NCI-H526 treated with DMSO at 0.1 percent for 48 hours (cell line): ENCODE measurements around the gene CPEB4.
A peak's percentile ranks its signal among the peaks of the same experiment; 100 is the strongest.

Experiments
- DNase-seq: peaks from one replicate; lab custom pipeline; 2025; lab: John Stamatoyannopoulos, UW

The CPEB4 gene

DNA sequence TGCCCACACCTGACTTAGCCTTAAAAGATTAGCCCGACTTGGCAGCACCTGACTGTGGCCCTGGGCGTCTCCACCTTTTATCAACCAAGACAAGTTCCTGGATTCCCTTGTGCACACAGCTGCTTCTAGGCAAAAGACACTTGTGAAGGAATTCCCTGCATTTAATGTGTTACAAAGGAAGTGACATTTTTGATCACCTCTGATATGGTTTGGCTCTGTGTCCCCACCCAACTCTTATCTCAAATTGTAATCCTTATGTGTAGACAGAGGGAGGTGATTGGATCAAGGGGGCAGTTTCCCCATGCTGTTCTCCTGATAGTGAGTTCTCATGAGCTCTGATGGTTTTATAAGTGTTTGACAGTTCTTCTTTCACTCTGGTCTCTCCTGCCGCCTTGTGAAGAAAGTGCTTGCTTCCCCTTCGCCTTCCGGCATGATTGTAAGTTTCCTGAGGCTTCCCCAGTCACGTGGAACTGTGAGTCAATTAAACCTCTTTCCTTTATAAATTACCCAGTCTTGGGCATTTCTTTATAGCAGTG, 2.6 kb upstream of the CPEB4 start:
- no peak for DNase-seq

DNA sequence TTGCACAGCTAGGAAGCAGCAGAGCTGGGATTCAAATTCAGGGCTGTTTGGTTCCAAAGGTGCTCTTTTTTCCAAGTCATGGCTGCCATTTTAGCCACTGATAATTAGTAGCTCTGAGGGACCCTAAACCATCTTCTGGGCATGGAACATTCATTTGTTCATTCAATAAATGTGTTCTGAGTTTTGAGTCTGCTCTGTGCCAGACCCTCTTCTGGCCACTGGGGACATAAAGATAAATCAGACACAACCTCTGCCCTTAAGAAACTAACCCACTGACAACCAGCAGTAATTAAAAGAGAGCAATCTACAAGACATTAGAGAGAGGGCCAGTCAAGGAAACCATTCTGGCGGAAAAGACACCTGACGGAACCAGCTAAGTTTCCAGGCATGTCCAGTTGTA, 2.0 kb upstream of the CPEB4 start:
- no peak for DNase-seq

DNA sequence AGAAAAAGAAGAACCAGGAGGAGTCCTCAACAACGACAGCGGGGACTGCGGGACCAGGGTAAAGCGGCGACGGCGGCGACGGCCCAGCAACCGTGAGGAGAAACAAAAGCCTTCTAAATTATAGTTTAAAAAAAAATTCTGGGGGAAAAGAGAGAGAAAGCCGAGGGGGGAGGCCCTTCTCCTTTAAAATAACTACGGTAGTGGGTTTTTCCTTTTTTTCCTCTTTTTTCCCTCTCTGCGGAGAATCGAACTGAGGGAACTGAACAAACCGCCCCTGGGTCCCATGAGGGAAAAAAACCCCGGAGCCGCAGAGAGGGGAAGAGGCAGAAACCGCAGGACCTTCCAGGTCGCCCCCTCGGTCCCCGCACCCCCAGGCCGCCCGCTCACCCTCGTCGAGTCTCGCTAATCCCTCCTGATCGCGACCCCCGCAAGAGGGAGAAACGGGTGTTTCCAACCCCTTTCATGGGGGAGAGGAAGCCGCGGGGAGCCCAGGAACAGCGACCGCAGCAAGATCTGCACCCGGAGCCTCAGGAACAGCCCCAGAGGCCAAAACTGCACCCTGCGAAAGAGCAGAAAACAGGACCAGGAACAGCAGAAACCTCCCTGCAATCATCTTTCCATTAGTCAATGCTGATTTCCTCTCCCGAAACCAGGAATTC, 453 bp downstream of the CPEB4 start:
- no peak for DNase-seq

DNA sequence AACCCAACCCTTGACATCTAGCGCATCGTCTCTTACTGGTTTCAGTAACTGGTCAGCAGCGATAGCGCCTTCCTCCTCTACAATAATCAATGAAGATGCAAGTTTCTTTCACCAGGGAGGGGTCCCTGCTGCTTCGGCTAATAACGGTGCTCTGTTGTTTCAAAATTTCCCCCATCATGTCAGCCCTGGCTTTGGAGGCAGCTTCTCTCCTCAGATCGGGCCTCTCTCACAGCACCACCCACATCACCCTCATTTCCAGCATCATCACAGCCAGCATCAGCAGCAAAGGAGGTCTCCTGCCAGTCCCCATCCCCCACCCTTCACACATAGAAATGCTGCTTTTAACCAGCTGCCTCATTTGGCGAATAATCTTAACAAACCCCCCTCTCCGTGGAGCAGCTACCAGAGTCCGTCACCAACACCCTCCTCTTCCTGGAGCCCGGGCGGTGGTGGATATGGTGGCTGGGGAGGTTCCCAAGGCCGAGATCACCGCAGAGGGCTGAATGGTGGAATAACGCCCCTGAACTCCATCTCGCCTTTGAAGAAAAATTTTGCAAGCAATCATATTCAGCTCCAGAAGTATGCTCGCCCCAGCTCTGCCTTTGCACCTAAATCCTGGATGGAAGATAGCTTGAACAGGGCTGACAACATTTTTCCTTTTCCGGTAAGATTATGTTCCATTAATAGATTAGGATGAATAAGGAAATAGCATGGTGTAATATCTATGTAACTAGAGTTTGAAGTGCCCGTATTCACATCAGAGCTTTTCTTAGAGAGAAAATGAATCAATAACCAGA, 2.2 kb downstream of the CPEB4 start:
- DNase-seq, result peak; percentile 47

DNA sequence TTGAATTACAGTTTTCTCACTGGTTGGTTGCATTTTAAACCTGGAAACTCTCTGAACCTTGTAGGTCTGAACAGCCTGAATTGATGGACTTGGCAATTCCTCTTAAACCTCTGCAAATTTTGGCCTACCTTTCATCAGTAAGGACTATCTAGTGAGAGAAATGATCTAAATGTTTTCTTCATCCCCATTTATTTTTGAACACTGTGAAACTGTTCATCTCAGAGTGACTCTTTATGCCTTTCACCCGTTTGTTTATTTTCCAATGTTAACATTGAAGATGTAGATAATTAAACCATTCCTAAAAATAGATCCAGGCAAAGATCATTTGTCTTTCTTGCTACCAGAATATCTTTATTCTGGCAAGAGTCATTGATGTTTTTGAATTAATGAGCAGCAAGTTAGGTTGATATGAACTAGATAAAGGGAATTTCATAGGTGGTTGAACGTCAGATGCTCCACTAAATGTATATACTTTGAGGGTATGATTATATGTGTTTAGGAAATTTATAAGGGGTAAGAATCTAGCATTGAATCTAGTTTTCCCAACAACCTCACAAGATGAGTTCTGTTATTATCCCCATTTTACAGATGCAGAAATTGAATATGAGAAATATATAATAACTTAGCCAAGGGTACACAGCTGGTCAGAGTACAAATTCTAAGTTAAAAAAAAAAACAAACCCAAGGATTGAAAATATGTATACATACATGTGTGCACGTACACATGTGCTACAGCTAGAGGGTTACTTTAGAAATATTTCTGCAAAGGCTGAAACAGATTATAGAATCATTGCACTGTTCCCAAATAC, 3.4 kb downstream of the CPEB4 start:
- no peak for DNase-seq

DNA sequence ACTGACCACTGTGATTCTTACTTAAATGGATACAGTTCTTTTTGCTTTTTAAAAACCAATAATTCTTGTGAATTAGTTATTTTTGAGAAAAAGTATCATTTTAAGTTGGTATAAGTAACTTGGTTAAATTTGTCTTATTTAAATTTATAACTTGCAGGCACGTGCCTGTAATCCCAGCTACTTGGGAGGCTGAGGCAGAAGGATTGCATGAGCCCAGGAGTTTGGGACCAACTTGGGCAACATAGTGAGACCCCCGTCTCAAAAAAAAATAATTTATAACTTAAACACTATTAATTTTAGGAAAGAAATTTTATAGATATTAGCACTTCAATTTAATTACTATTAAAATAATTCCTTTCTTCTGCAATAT, 5.0 kb downstream of the CPEB4 start:
- no peak for DNase-seq

DNA sequence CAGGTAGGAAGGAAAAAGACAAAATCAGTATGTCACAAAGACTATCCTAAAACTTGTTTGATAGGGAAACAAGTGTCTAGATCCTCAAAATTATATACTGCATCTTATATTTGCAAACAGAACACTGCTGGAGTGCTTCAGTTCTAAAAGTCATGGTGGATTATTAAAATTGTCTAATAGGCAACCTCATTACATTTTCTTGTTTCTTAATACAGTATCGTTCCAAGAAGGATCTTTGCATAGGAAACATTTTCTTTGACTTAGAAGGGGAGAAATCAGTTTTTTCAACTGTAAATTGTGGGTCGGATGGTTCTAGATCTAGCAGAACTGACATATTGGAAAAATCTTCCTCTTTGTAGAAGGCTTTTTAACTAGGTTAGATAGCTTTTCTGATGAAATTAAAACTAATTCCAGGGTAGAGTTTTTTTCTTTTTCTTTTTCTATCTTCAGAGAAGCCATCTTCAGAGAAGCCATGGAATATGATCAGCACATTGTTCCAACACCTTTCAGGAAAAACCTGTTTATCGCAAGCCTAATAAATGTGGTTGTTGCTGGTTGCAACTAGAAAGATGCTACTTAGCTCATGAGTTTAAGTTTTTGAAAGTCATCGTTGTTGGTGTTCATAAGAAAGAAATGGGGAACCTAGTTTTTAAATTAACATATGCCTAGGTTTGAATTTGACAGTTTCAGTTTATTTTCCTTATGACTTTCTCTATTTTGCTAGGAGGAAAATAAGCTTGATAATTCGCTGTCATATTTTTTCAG, 7.4 kb downstream of the CPEB4 start:
- DNase-seq, result no peak

DNA sequence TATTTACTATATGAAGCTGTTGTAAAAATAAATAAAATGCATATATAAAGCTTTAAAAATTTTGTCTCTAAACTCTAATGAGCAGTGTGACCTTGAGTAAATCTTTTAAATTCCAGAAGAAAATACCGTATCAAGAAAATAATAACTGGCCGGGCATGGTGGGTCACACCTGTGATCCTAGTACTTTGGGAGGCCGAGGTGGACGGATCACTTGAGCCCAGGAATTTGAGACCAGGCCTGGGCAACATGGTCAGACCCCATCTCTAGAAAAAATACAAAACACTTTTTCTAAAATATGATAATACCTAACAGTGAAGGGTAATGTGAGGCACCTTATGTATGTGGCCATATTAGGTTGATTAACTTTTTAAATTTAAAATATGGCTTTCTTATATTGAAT, 8.5 kb downstream of the CPEB4 start:
- no peak for DNase-seq

DNA sequence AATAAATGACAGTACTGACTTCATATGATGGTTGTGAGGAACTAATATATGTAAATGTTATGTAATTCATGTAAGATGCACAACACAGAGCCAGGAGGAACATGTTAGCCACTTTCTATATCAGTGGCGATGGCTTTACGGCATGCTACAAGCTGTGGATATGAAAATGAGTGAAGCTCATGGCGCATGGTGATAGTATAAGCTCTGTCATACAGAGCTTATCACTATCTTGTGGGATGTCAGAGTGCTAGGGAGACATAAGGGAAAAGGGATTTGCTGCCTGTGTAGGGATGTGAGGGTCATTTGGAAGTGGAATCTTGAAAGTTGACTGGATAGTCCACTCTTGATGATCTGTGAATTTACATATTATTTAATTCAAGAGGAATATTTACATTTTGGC, 13.6 kb downstream of the CPEB4 start:
- peak; percentile 38 for DNase-seq

DNA sequence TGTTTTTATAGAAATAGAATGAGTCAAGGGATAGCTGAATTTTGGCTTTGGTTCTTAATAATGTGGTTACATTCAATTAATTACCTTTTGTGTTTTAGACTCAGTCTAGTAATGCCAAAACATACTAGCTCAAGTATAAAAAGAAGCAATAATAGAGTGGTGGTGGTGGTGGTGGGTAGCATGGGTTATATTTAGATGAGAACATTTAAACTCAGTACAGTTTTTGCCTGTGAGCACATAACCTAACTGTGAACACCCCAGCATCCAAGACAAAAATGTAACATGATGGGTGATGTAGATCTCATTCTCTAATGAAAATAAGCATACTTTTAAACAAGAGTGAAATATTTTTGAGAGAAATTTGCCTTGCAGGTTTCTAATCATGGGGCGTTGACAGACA, 14.2 kb downstream of the CPEB4 start:
- no peak for DNase-seq

DNA sequence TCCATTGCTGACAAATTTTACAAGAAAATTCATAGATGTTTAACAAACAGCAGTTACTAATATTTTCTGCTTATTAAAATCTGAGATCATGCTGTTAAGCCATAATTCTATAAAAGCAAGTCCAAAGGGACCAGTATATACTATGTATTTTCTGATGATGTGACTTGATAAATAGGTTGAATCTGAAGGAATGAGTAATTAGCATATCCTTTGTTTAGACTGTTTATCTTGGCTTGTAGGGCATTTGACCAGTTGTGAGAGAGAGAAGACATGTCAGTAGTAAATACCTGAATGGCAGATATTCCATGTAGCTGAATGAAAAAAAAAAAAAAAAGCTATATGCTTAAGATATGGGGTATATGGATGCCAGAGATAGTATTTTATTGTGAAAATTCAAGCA, 14.6 kb downstream of the CPEB4 start:
- no peak for DNase-seq

DNA sequence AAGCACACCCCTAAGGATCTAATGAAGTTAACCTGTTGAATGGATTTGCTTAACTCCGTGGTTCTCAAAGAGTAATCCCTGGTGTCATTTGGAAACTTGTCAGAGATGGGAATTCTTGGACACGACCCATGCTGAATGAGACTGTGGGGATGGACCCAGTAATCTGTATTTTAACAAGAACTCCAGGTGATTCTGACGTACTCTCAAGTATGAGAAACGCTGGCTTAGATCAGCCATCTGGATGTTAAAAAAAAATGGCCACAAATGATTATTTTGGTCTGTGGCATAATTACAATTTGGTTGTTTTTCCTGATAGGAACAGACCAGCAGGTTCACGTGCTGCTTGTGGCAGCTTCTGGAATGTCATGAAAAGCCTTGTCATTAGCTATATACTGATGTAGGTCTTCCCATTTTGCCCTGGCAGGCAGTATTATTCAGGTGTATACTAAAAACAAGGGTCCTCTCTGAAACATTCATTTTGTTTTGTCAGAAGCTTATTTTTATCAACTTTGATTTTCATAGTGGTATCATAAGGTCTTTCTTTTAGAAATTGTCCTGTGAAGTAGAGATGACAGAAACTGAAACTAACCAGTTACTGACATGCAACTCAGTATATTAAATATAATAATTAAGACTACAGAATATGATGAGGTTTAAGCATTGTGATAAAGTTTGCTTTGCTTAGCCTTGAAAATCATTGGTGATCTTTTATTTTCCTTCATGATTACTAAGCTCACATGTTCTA, 15.4 kb downstream of the CPEB4 start:
- DNase-seq, result no peak

DNA sequence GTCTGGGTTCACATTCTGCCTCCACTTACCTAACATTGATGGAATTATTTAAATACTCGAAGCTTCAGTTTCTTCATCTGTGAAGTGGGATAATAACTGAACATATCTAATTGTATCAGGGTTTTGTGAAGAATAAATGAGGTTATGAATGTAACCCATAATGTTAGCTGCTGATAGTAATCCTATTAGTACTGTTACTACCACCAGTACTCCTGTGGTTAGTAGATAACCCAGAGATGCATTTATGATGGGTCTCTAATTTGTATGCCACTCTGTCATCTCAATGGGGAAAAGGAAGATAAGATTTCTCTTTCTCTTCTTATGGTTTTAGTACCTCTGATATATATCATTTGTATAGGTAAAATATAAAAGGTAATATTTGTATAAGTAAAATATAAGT, 16.0 kb downstream of the CPEB4 start:
- DNase-seq, result no peak

DNA sequence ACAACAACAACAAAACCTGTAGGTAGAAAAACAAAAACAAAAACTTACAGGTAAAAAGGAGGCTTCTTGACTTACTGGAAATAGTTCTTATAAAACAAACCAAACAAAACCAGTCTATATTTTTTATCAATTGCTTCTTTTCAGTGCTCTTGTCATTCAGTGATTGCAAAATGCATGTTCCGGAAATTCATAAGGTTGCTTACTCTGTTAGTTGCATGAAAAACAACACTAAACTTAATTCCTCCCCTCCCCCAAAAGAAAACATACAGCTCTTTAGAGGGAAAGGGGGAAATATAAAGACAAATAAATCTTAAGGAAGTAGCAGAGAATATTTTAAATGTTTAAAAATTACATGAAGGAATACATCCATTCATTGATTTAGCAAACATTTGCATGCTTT, 19.1 kb downstream of the CPEB4 start:
- DNase-seq, result no peak

DNA sequence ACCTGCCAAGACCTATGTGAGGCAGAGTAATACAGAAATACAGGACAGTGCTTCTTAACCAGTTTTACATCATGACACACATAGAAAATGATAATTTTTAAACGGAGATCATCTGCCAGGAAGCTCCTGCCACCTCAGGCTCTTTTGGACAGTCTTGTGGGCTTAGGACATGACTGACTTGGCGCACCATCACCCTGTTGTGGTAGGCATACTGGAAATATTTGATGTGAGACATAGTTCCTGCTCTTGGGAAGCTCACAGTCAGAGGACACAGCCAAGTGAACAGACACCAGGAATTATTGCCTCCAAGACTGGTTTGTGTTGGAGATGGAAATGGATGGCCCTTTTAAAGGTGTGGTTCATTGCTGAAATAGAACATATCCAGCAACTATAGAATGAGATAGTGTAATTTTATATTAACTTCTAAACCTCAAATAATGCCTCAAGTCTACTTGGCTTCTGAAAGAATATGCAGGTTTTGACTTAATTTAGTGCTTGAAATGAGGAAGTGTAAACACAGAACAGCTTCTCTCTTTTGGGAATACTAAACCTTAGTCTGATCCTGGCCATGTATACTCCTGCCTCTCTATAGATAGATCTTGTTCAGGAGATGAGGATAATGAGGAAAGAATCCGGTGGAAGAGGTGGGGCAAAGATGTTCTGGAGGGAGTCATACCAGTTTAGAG, 19.7 kb downstream of the CPEB4 start:
- DNase-seq, result no peak

DNA sequence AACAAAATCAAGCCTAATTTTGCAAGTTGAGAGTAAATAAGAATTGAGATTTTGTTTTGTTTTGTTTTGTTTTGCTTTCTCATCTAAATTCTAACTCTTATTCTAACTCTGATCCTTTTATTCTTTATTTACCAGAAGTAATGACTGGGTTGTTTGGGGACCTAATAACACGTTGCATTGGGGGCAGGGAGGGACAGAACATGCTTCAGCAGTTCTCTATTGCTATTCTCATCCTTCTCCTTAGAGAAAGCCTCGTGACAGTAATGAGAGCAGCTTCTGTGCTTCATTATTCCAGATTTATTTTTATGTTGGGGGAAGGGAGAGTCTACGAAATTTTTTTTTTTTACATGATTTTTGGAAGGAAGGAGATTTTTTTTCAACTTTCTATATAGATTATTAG, 21.1 kb downstream of the CPEB4 start:
- DNase-seq, result no peak

DNA sequence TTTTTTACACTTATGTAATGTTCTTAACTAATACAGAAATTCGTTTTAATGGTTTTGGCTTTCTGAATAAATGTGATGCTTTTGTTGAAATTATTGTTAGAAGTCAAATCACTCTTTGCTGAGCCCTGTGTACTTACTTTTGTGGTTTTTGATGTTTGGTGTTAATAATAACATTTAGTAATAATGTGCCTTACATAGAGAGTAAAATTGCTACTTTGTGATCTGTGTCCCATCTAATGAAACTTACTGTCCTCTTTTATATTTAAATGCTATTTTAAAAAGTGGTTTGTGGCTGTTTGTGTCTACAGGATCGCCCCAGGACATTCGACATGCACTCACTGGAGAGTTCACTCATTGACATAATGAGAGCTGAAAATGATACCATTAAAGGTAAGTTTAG, 22.1 kb downstream of the CPEB4 start:
- DNase-seq, result no peak

DNA sequence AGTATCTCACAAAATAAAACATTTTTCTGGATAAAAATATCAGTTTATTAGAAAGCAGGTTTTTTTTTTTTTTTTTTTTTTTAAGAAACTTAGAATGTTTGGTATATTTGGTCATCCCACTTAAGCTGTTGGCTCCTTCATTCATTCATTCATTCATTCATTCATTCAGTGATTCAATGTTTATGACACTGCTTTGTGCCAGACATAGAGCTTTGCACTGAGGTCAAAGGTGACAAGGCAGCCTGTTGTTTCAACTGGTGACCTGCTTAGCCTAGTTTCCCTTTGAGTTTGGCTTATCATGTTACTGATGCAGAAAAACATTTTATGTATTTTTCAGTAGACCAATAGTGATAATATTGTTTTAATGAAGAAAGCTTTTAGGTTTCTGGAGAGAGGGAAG, 23.5 kb downstream of the CPEB4 start:
- DNase-seq, result no peak

DNA sequence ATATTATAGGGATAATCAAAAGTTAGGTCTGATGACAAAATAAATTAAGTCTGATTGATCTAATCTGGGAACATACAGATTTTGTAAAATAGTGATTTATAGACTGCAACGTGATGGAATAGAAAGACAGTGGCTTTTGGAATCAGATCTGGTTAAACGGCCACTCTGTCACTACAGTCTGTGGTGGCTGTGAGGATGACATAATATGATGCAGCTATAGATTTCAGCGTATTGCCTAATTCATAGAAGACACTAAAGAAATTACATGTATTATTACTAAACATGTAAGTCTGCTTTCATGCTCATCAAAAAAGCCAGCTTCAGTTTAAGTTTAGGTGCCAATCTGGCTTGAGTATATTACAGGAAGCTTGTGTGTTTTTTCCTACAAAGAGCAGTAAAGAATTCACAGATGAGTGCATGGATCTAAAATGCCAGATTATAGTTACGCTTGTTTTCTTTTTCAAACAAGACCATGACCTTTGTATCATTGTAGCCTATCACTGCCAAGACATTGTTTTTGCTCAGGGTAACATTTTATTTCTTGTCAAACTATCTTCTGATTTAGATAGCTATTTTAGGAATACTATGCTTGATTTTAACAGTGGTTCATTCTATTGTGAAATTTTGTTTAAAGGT, 25.7 kb downstream of the CPEB4 start:
- DNase-seq, result no peak

DNA sequence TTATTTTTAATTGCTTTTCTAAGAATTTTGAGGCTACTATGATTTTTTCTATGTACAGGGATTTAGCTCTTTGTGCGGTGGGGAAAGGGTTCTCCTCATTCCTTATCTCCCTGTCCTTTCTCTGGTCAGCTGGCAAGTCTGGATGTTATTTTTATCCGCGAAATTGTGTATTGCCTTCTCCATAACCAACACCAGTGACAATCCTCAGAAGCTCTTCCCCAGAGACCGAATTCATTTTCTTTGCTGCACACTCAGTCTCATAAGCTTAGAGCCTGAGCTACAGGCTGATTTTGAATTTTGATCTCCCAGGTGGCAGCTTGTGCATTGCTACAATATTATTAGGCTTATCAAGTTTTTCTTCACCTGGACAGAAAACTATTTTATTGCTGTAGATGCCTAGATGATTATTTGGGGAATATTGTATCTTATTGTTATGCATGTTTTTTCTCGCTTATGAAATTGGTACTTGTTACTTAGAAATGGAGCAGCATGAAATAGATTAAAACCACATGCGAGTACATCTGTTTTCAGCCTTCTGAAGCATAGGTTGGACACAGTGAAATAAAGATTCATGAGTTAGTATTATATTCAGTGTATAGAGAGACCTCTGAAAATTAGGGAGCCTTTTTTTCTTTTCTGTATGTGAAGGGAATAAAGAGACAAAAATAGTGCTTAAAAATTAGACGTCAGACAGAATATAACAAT, 27.3 kb downstream of the CPEB4 start:
- peak; percentile 26 for DNase-seq
